Measurements from ENCODE around the gene TXNRD1. TPM values are rescaled to one million over a fixed set of nuclear protein-coding genes. Genes with fewer than 3 reads are reported as not detected.

TXNRD1 gene
- total RNA-seq, 1 experiment from 2014 or later, result 327 TPM

DNA sequence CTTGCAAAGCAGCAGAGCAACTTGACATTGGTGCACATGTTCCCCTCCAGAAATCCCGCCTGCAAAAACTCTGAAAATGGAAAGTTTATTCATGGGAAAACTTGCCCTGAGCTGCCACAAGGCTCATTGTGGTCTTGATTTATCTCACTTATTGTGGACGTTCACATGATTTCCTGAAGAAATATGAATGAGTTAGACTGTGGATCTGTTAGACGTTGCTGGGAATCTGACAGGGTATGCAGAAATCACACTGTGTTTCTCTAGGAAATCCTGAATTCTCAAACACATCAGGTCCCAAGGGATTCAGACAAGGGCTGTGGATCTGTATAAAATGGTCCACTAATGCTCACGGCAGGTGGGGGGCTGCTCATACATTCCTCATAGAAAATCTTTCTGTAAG lies 160.2 kb downstream of the TXNRD1 start (continued):
- TF ChIP-seq, protein P1, sequence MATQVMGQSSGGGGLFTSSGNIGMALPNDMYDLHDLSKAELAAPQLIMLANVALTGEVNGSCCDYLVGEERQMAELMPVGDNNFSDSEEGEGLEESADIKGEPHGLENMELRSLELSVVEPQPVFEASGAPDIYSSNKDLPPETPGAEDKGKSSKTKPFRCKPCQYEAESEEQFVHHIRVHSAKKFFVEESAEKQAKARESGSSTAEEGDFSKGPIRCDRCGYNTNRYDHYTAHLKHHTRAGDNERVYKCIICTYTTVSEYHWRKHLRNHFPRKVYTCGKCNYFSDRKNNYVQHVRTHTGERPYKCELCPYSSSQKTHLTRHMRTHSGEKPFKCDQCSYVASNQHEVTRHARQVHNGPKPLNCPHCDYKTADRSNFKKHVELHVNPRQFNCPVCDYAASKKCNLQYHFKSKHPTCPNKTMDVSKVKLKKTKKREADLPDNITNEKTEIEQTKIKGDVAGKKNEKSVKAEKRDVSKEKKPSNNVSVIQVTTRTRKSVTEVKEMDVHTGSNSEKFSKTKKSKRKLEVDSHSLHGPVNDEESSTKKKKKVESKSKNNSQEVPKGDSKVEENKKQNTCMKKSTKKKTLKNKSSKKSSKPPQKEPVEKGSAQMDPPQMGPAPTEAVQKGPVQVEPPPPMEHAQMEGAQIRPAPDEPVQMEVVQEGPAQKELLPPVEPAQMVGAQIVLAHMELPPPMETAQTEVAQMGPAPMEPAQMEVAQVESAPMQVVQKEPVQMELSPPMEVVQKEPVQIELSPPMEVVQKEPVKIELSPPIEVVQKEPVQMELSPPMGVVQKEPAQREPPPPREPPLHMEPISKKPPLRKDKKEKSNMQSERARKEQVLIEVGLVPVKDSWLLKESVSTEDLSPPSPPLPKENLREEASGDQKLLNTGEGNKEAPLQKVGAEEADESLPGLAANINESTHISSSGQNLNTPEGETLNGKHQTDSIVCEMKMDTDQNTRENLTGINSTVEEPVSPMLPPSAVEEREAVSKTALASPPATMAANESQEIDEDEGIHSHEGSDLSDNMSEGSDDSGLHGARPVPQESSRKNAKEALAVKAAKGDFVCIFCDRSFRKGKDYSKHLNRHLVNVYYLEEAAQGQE (IDR thresholded peaks at IDR 0.05; ENCODE audit: low read depth), result no peak
- TF ChIP-seq, protein P2, sequence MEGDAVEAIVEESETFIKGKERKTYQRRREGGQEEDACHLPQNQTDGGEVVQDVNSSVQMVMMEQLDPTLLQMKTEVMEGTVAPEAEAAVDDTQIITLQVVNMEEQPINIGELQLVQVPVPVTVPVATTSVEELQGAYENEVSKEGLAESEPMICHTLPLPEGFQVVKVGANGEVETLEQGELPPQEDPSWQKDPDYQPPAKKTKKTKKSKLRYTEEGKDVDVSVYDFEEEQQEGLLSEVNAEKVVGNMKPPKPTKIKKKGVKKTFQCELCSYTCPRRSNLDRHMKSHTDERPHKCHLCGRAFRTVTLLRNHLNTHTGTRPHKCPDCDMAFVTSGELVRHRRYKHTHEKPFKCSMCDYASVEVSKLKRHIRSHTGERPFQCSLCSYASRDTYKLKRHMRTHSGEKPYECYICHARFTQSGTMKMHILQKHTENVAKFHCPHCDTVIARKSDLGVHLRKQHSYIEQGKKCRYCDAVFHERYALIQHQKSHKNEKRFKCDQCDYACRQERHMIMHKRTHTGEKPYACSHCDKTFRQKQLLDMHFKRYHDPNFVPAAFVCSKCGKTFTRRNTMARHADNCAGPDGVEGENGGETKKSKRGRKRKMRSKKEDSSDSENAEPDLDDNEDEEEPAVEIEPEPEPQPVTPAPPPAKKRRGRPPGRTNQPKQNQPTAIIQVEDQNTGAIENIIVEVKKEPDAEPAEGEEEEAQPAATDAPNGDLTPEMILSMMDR (IDR thresholded peaks at IDR 0.05 in 2 of 3, conservative IDR thresholded peaks at IDR 0.05 in 1 of 3; ENCODE audit: borderline replicate concordance in 1 of 3, insufficient read depth in 1 of 3, low read depth in 2 of 3, low read length in 2 of 3), result no peak
- TF ChIP-seq TCF7L2 (IDR thresholded peaks at IDR 0.05; ENCODE audit: borderline replicate concordance, extremely low read depth, insufficient read depth, insufficient read length), result no peak
- no peak for TF ChIP-seq EZH2phosphoT487 (IDR thresholded peaks at IDR 0.05; ENCODE audit: borderline replicate concordance)
- no peak for TF ChIP-seq POLR2A (IDR thresholded peaks at IDR 0.05; ENCODE audit: borderline replicate concordance, extremely low read depth, insufficient read depth, insufficient read length)
- TF ChIP-seq CBX3 (IDR thresholded peaks at IDR 0.05; ENCODE audit: low read depth), result no peak
- TF ChIP-seq RAD21 (IDR thresholded peaks at IDR 0.05; ENCODE audit: low read depth), result no peak
- TF ChIP-seq, protein P3, sequence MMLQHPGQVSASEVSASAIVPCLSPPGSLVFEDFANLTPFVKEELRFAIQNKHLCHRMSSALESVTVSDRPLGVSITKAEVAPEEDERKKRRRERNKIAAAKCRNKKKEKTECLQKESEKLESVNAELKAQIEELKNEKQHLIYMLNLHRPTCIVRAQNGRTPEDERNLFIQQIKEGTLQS (IDR thresholded peaks at IDR 0.05), result no peak
